ENCODE data around the gene HERPUD1. TPM values are rescaled to one million over a fixed set of nuclear protein-coding genes. Genes with fewer than 3 reads are reported as not detected.

HERPUD1 gene
- total RNA-seq, 2 experiments from 2014 or later, result 140 to 342 TPM

DNA sequence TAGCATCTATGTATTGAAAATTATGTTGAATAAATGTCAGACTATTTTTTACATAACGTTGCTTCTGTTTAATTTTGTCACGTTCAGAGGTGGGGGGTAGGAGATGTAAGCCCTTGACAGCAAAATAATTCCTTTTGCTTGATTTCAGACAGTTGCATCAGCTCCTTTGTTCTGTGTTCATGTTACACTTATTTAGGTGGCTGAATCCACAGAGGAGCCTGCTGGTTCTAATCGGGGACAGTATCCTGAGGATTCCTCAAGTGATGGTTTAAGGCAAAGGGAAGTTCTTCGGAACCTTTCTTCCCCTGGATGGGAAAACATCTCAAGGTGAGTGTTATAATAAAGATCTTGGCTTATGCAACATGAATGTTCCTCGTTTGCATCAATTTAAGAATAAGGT is 4.5 kb downstream of the HERPUD1 start:
- no TSS peak for BruUV-seq (replicated peaks)
- Histone ChIP-seq H3K36me3 (ENCODE audit: insufficient read depth, low read length) (peaks cover 94% of the 10 kb centered on the region), H3K9me3 (ENCODE audit: low read length) (no peaks in the 10 kb centered on the region), H3K9me2 (ENCODE audit: insufficient read depth, low read length) (no peaks in the 10 kb centered on the region), H4K20me1 (ENCODE audit: insufficient read depth, low read length) (peaks cover 64% of the 10 kb centered on the region), H3K79me2 (ENCODE audit: insufficient read depth, low read depth, low read length) (peaks cover 94% of the 10 kb centered on the region), H2AFZ (ENCODE audit: low read length) (no peak overlapping the region), H3K4me1 (ENCODE audit: insufficient read depth, low read length, poor library complexity, severe bottlenecking) (peaks cover 69% of the 10 kb centered on the region), H3K4me3 (ENCODE audit: low read depth, low read length, poor library complexity, severe bottlenecking) (peak overlapping the region; percentile 95), H3K4me2 (ENCODE audit: low read length) (peak overlapping the region; percentile 82), H3K27ac (ENCODE audit: low read depth, low read length, poor library complexity, severe bottlenecking) (peak overlapping the region; percentile 21)
- TF ChIP-seq, protein P1, sequence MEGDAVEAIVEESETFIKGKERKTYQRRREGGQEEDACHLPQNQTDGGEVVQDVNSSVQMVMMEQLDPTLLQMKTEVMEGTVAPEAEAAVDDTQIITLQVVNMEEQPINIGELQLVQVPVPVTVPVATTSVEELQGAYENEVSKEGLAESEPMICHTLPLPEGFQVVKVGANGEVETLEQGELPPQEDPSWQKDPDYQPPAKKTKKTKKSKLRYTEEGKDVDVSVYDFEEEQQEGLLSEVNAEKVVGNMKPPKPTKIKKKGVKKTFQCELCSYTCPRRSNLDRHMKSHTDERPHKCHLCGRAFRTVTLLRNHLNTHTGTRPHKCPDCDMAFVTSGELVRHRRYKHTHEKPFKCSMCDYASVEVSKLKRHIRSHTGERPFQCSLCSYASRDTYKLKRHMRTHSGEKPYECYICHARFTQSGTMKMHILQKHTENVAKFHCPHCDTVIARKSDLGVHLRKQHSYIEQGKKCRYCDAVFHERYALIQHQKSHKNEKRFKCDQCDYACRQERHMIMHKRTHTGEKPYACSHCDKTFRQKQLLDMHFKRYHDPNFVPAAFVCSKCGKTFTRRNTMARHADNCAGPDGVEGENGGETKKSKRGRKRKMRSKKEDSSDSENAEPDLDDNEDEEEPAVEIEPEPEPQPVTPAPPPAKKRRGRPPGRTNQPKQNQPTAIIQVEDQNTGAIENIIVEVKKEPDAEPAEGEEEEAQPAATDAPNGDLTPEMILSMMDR (conservative IDR thresholded peaks at IDR 0.05; ENCODE audit: low read length), result no peak
- no peak for TF ChIP-seq EZH2phosphoT487 (IDR thresholded peaks at IDR 0.05; ENCODE audit: borderline replicate concordance, low read depth, low read length)
- intact Hi-C loops (cut with micrococcal nuclease; ENCODE audit: unreplicated experiment), result no loop called here
- ChIA-PET CTCF (ENCODE audit: unreplicated experiment) (no interaction called here), POLR2A (interaction anchor here (0.7 to 2.6 kb wide), 10 partner anchors 9 to 77 kb away, joined by 3 to 12 read pairs (median 6); no protein-coding TSS in a partner anchor)
- no peak for DNase-seq (ENCODE audit: low spot score)

DNA sequence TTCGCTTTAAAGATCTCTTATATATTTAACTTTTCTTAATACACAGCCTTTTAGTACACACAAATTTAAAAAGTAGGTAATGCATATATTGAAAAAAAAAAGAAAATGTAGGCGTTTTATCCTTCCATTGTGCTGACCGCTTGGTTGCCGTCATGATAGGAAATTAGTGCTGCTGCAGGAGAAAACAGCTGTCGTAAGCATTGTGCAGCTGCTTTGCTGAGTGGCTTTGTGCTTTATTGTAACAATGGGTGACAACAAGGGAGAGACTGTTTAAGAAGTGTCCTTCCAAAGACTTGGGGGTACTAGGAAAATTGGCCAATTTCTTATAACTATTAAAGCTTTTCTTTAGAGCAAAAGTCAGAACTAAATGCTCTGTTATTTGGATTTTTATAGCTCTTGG is 5.0 kb downstream of the HERPUD1 start:
- Histone ChIP-seq H3K9me2 (ENCODE audit: insufficient read depth, low read length) (no peaks in the 10 kb centered on the region), H3K27ac (ENCODE audit: low read depth, low read length, poor library complexity, severe bottlenecking) (peak overlapping the region; percentile 21), H4K20me1 (ENCODE audit: insufficient read depth, low read length) (peaks cover 64% of the 10 kb centered on the region), H3K4me1 (ENCODE audit: insufficient read depth, low read length, poor library complexity, severe bottlenecking) (peaks cover 72% of the 10 kb centered on the region), H3K79me2 (ENCODE audit: insufficient read depth, low read depth, low read length) (peaks cover 98% of the 10 kb centered on the region), H3K4me3 (ENCODE audit: low read depth, low read length, poor library complexity, severe bottlenecking) (peak overlapping the region; percentile 95), H3K9me3 (ENCODE audit: low read length) (no peaks in the 10 kb centered on the region), H3K36me3 (ENCODE audit: insufficient read depth, low read length) (peaks cover 99% of the 10 kb centered on the region), H3K4me2 (ENCODE audit: low read length) (peak overlapping the region; percentile 82), H2AFZ (ENCODE audit: low read length) (no peak overlapping the region)
- ChIA-PET CTCF (ENCODE audit: unreplicated experiment) (no interaction called here), POLR2A (interaction anchor here (0.6 to 2.6 kb wide), 14 partner anchors 9 to 600 kb away, joined by 3 to 12 read pairs (median 4); no protein-coding TSS in a partner anchor)
- DNase-seq (ENCODE audit: low spot score), result no peak
- no TSS peak for BruUV-seq (replicated peaks)
- intact Hi-C loops (cut with micrococcal nuclease; ENCODE audit: unreplicated experiment), result no loop called here
- TF ChIP-seq EZH2phosphoT487 (IDR thresholded peaks at IDR 0.05; ENCODE audit: borderline replicate concordance, low read depth, low read length), result no peak
- TF ChIP-seq, protein P1 (conservative IDR thresholded peaks at IDR 0.05; ENCODE audit: low read length), result no peak

DNA sequence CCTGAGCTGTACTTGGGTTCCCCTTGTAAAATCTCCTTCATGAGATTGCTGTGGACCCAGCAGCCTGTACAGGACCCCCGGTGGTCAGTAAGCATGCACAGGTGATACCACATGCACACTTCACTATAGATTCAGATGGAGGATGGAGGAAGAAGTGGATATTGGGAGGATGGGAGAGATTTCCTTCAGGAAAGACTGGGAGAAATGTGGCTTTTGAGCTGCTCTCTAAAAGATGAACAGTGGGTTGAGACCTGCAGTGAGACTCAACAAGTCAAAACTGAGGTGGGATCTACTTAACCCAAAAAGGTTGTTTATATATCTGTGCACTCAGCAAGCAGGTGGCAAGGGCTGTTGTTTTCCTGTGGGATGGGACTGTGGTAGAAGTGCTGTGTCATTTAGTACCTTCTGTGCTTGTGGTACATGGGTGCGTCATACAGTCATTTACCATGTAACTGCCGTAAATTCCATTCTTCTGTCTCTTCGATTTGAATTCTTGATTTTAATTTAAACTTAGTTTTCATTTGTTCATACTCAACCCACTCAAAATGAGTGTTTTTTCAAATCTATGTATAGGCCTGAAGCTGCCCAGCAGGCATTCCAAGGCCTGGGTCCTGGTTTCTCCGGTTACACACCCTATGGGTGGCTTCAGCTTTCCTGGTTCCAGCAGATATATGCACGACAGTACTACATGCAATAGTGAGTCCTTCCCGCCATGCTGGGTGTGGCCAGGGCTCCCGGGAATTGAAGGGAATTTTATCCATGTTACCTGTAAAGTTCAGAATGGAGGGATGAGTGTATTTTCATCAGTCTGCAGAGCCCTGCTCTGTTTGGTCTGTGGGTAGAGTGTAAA is 6.9 kb downstream of the HERPUD1 start:
- Histone ChIP-seq H3K9me3 (ENCODE audit: low read length) (no peaks in the 10 kb centered on the region), H3K9me2 (ENCODE audit: insufficient read depth, low read length) (no peaks in the 10 kb centered on the region), H3K4me3 (ENCODE audit: low read depth, low read length, poor library complexity, severe bottlenecking) (peak overlapping the region; percentile 48), H4K20me1 (ENCODE audit: insufficient read depth, low read length) (peaks cover 53% of the 10 kb centered on the region; the same call in 1 of the 2 replicates), H3K79me2 (ENCODE audit: insufficient read depth, low read depth, low read length) (peaks cover 79% of the 10 kb centered on the region), H3K27ac (ENCODE audit: low read depth, low read length, poor library complexity, severe bottlenecking) (peak overlapping the region; percentile 50), H2AFZ (ENCODE audit: low read length) (no peak overlapping the region), H3K4me1 (ENCODE audit: insufficient read depth, low read length, poor library complexity, severe bottlenecking) (peaks cover 77% of the 10 kb centered on the region), H3K4me2 (ENCODE audit: low read length) (peak overlapping the region; percentile 82), H3K36me3 (ENCODE audit: insufficient read depth, low read length) (peaks cover 100% of the 10 kb centered on the region)
- no peak for TF ChIP-seq EZH2phosphoT487 (IDR thresholded peaks at IDR 0.05; ENCODE audit: borderline replicate concordance, low read depth, low read length)
- TF ChIP-seq, protein P1 (conservative IDR thresholded peaks at IDR 0.05; ENCODE audit: low read length), result no peak
- DNase-seq (ENCODE audit: low spot score), result no peak
- intact Hi-C loops (cut with micrococcal nuclease; ENCODE audit: unreplicated experiment), result no loop called here
- ChIA-PET CTCF (ENCODE audit: unreplicated experiment) (no interaction called here), POLR2A (interaction anchor here (0.7 to 2.6 kb wide), 4 partner anchors 9 to 74 kb away, joined by 3 to 12 read pairs (median 5); partner anchors contain the start of gene SLC12A3)
- BruUV-seq (replicated peaks), result no TSS peak
